Prostate gland (tissue), 2 donors: ENCODE measurements around the gene SOX8. TPM values are rescaled to one million over a fixed set of nuclear protein-coding genes. Genes with fewer than 3 reads are reported as not detected.

Experiments used
- DNase-seq: peaks from one replicate; pipeline ENCODE4 v3.0.0-alpha.2; 2019; ENCODE audit warnings: low spot score
- H3K27ac ChIP-seq, 2 donors: fragments of 200-600 bp; sonication (generic); 2 replicates each; pipeline ENCODE4 v1.5.1; 2017 to 2019
- H3K27me3 ChIP-seq: fragments of 200-600 bp; sonication (generic); replicated peaks from 2 replicates; pipeline ENCODE4 v1.5.1; 2019; ENCODE audit not compliant: insufficient read depth
- H3K36me3 ChIP-seq, 2 donors: fragments of 200-600 bp; sonication (generic); 1 replicate in 1 of 2; 2 replicates in 1 of 2; pipeline versions ENCODE4 v1.5.1 to v1.8.1; 2017 to 2019
- H3K4me1 ChIP-seq: fragments of 200-600 bp; sonication (generic); replicated peaks from 2 replicates; pipeline ENCODE4 v1.5.1; 2019
- H3K4me3 ChIP-seq, 2 donors: fragments of 200-600 bp; sonication (generic); 2 replicates each; pipeline ENCODE4 v1.5.1; 2017 to 2019
- H3K9me3 ChIP-seq: fragments of 200-600 bp; sonication (generic); 2 replicates; pipeline ENCODE4 v1.5.1; 2017
- CTCF ChIP-seq, 4 experiments: fragments of 200-600 bp in 2 of 4; fragments of 450-650 bp in 2 of 4; sonication (generic) in 2 of 4; IDR thresholded peaks; 1 replicate in 3 of 4; 2 replicates in 1 of 4; pipeline ENCODE4 v1.5.1; 2016 to 2019; ENCODE audit warnings: antibody characterized with exemption in 4 of 4, mild to moderate bottlenecking in 2 of 4, moderate library complexity in 2 of 4
- POLR2A ChIP-seq: fragments of 450-650 bp; IDR thresholded peaks from one replicate; pipeline ENCODE4 v1.6.1; 2016; ENCODE audit warnings: antibody characterized with exemption, mild to moderate bottlenecking
- POLR2AphosphoS5 ChIP-seq: sonication (generic); formaldehyde crosslinking; IDR thresholded peaks from one replicate; pipeline ENCODE4 v1.6.1; 2017; ENCODE audit warnings: antibody characterized with exemption
- WGBS: methylation state at CpG from one replicate; pipeline ENCODE4 v1.1.5; 2018; 5-methylcytosine and 5-hydroxymethylcytosine counted together
- intact Hi-C: fragments of 100-400 bp; cut with DNase I; formaldehyde crosslinking; loops from one replicate; pipeline ENCODE4 v1.14.2; 2022
- total RNA-seq, 2 donors: library from RNA; depleted of rRNA; stranded (reverse); fragments of >200 nt; gene quantifications; one replicate each; pipeline ENCODE4 v1.1.0, GENCODE V29; 2016

Gene SOX8
- 10 to 100 TPM in 1 of 2 donors, under 1 TPM in 1; 0.59 to 11.9 TPM for total RNA-seq

- H3K9me3 ChIP-seq: no peaks in the 10 kb centered on the region
- peaks cover 12% of the 10 kb centered on the region for H3K4me1 ChIP-seq
- WGBS: under 1% methylated on average over 25 of the region's 80 CpGs
- H3K36me3 ChIP-seq: no peaks in the 10 kb centered on the region
- H3K4me3 ChIP-seq: peak within 1 kb of the TSS; percentile 27 to 39
- H3K27ac ChIP-seq: no peak within 1 kb of the TSS
- TF ChIP-seq CTCF (IDR thresholded peaks at IDR 0.05) (no peak), POLR2A (no peak), POLR2AphosphoS5 (no peak)
- peaks cover 6% of the 10 kb centered on the region for H3K27me3 ChIP-seq
- intact Hi-C loops: no loop called here
- DNase-seq: no peak
These were observed at the start of gene SOX8 for GRCh38 chr16:981695-982144. Gene SOX8 (plus strand): TSS chr16:981770. CDS start chr16:981923, 153 bp downstream.

GRCh38 chr16:932831-933330 is 48.7 kb upstream of the SOX8 start:
- WGBS: 82% methylated on average over 21 of the region's 21 CpGs

GRCh38 chr16:933581-933980 is 48.0 kb upstream of the SOX8 start:
- no peak overlapping the region for H3K4me3 ChIP-seq
- no peaks in the 10 kb centered on the region for H3K36me3 ChIP-seq
- intact Hi-C loops: no loop called here
- H3K27ac ChIP-seq: no peak overlapping the region
- 92% methylated on average over 15 of the region's 15 CpGs for WGBS
- no peaks in the 10 kb centered on the region for H3K4me1 ChIP-seq
- no peak for TF ChIP-seq CTCF (IDR thresholded peaks at IDR 0.05)
- TF ChIP-seq POLR2A: no peak
- no peak for TF ChIP-seq POLR2AphosphoS5
- no peak for DNase-seq
- H3K27me3 ChIP-seq: no peaks in the 10 kb centered on the region
- no peaks in the 10 kb centered on the region for H3K9me3 ChIP-seq

More at GRCh38 chr16:932831-933330, 48.7 kb upstream of the SOX8 start:
- Histone ChIP-seq H3K36me3 (no peaks in the 10 kb centered on the region), H3K9me3 (no peaks in the 10 kb centered on the region), H3K4me1 (no peaks in the 10 kb centered on the region), H3K27ac (no peak overlapping the region), H3K27me3 (no peaks in the 10 kb centered on the region), H3K4me3 (no peak overlapping the region)
- TF ChIP-seq POLR2A: no peak
- no peak for DNase-seq
- intact Hi-C loops: no loop called here

- H3K4me1 ChIP-seq: no peaks in the 10 kb centered on the region
- no peak overlapping the region for H3K4me3 ChIP-seq
- intact Hi-C loops: no loop called here
- H3K9me3 ChIP-seq: no peaks in the 10 kb centered on the region
- no peak for TF ChIP-seq POLR2A
- no peak for TF ChIP-seq POLR2AphosphoS5
- TF ChIP-seq CTCF (IDR thresholded peaks at IDR 0.05): no peak
- DNase-seq: no peak
- H3K36me3 ChIP-seq: no peaks in the 10 kb centered on the region
- no peaks in the 10 kb centered on the region for H3K27me3 ChIP-seq
- WGBS: 94% methylated on average over 10 of the region's 10 CpGs
- H3K27ac ChIP-seq: no peak overlapping the region
These were observed 47.4 kb upstream of the SOX8 start for GRCh38 chr16:934178-934577.

GRCh38 chr16:935684-936083 is 45.9 kb upstream of the SOX8 start:
- DNase-seq: no peak
- Histone ChIP-seq H3K27ac (no peak overlapping the region), H3K27me3 (no peaks in the 10 kb centered on the region), H3K36me3 (no peaks in the 10 kb centered on the region), H3K9me3 (no peaks in the 10 kb centered on the region), H3K4me1 (no peaks in the 10 kb centered on the region), H3K4me3 (no peak overlapping the region)
- no peak for TF ChIP-seq POLR2A
- no peak for TF ChIP-seq POLR2AphosphoS5
- no peak for TF ChIP-seq CTCF (IDR thresholded peaks at IDR 0.05)
- intact Hi-C loops: no loop called here
- WGBS: 69% methylated on average over 11 of the region's 11 CpGs
